HUES6 (cell line): ENCODE measurements around the gene AUP1.

Source experiments
- H3K27ac ChIP-seq: 2 replicates; pipeline ENCODE4 v1.7.0; 2013; ENCODE audit warnings: low read depth, mild to moderate bottlenecking, low read length, inconsistent platforms
- H3K27me3 ChIP-seq: 2 replicates; pipeline ENCODE4 v1.6.1; 2013; ENCODE audit warnings: low read length; ENCODE audit not compliant: control insufficient read depth, insufficient read depth
- H3K36me3 ChIP-seq: 2 replicates; pipeline ENCODE4 v1.6.1; 2013; ENCODE audit warnings: low read length; ENCODE audit not compliant: control insufficient read depth, insufficient read depth
- H3K4me1 ChIP-seq: 2 replicates; pipeline ENCODE4 v1.6.1; 2013; ENCODE audit warnings: low read length; ENCODE audit not compliant: control insufficient read depth, insufficient read depth
- H3K4me3 ChIP-seq: 2 replicates; pipeline ENCODE4 v1.5.1; 2013; ENCODE audit warnings: low read depth, low read length
- H3K9ac ChIP-seq: one replicate; pipeline ENCODE4 v1.6.1; 2013; ENCODE audit warnings: mild to moderate bottlenecking, low read length
- H3K9me3 ChIP-seq: 2 replicates; pipeline ENCODE4 v1.6.1; 2013; ENCODE audit warnings: low read depth, low read length; ENCODE audit not compliant: control insufficient read depth, insufficient read depth

AUP1 gene

GRCh38 chr2:74499940-74500577, 29.4 kb downstream of the AUP1 start:
- H3K27me3 ChIP-seq: peaks cover 98% of the 10 kb centered on the region
- peak overlapping the region; percentile 59 for H3K4me3 ChIP-seq
- peaks cover 48% of the 10 kb centered on the region for H3K4me1 ChIP-seq

DNA sequence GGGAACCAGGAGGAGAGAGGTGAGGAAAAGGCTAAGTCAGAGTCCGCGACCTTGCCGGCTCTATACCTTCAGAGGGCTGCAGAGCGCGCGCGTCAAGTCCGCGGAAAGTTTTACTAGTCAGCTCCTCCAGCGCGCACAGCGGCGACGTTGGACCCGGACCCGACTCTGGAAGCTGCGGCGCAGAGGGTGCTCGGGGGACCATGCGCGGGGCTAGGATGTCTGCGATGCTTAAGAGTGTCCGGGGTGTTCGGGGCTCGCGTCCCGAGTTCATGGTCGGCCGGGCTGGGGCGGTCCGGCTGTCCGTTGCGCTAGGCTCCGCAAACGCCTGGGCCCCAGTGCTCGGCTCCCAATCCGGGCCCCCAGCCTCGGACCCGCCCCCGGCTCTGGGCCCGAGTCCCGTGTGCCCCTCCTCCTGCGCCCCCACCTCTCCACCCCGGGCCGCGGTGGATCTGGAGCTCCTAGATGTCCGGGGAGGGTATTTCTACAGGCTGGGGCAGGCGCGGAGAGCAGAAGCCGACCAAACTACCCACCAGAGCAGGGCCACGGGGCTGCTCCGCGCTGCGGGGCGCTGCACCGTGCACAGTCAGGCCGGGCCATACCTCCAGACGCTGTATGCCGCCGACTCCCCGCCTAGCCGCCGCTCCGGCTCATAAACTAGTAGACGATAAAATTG, 30.1 kb downstream of the AUP1 start, which contains the start of gene LBX2:
Gene LBX2, minus strand, starts transcription at position 337 of the 673 bp plus-strand sequence. Its CDS starts 66 bp downstream, at position 271.
- Histone ChIP-seq H3K36me3 (peaks cover 1% of the 10 kb centered on the region; the same call in 1 of the 2 replicates), H3K27me3 (peaks cover 94% of the 10 kb centered on the region), H3K27ac (no peak within 1 kb of the TSS), H3K4me1 (peaks cover 48% of the 10 kb centered on the region), H3K9me3 (no peaks in the 10 kb centered on the region), H3K4me3 (peak within 1 kb of the TSS; percentile 59), H3K9ac (peak within 1 kb of the TSS; percentile 55)

More at GRCh38 chr2:74499940-74500577, 29.4 kb downstream of the AUP1 start:
- H3K9ac ChIP-seq: no peak overlapping the region
- H3K36me3 ChIP-seq: 0 out of 2 replicates have a peak, but pooled peaks cover under 1% of the 10 kb centered on the region
- no peaks in the 10 kb centered on the region for H3K9me3 ChIP-seq
- H3K27ac ChIP-seq: no peak overlapping the region

DNA sequence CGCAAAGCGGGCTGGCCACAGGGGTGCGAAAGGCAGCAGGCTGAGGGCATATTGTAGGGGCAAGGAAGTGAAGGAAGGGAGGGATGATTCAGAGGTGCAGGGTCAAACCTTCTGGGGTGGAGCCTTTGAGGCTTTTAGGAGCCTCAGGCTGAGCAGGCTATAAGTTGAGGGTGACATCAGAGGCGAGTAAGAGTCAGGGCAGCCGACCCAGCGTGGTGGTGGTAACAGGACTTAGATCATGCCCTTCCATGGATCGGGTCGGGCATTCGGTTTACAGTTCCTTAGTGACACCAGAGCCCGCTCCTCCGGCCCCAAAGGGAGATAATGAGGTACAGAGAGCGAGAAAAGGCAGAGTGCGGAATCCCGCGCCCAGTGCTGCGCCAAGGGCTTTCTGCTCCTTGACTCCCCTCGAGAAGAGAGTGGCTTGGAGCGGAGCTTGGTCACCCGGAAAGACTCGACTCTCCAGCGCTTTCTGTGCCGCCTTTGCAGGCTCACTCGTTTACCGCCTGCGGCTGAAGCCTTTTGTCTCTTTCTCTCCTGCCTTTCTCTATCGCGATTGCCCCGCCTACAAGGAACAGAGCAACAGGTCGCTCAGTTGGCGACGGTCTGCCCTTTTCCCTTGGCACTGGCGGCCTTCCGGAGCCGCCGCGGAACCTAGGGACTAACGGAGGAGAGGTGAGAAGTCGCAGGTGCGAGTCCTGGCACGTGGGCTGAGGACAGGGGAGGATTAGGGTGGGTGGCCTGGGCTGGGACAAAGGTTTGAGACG, 30.8 kb downstream of the AUP1 start:
- H3K36me3 ChIP-seq: peaks cover 8% of the 10 kb centered on the region
- H3K4me3 ChIP-seq: peak overlapping the region; percentile 59
- peaks cover 87% of the 10 kb centered on the region for H3K27me3 ChIP-seq
- no peak overlapping the region for H3K27ac ChIP-seq
- peak overlapping the region; percentile 55 for H3K9ac ChIP-seq
- no peaks in the 10 kb centered on the region for H3K9me3 ChIP-seq
- H3K4me1 ChIP-seq: peaks cover 44% of the 10 kb centered on the region

GRCh38 chr2:74497777-74498499, 31.6 kb downstream of the AUP1 start:
- Histone ChIP-seq H3K36me3 (peaks cover 16% of the 10 kb centered on the region), H3K9me3 (no peaks in the 10 kb centered on the region), H3K4me1 (peaks cover 40% of the 10 kb centered on the region), H3K9ac (peak overlapping the region; percentile 55), H3K27ac (no peak overlapping the region), H3K4me3 (peak overlapping the region; percentile 59), H3K27me3 (peaks cover 80% of the 10 kb centered on the region)

GRCh38 chr2:74496997-74497776, 32.3 kb downstream of the AUP1 start:
- Histone ChIP-seq H3K9ac (no peak overlapping the region), H3K27ac (no peak overlapping the region), H3K4me1 (peaks cover 36% of the 10 kb centered on the region), H3K4me3 (peak overlapping the region; percentile 59), H3K27me3 (peaks cover 72% of the 10 kb centered on the region), H3K9me3 (no peaks in the 10 kb centered on the region), H3K36me3 (peaks cover 23% of the 10 kb centered on the region)

- no peak overlapping the region for H3K9ac ChIP-seq
- no peaks in the 10 kb centered on the region for H3K9me3 ChIP-seq
- H3K36me3 ChIP-seq: peaks cover 41% of the 10 kb centered on the region
- H3K4me1 ChIP-seq: peaks cover 21% of the 10 kb centered on the region
- H3K4me3 ChIP-seq: no peak overlapping the region
- H3K27me3 ChIP-seq: peaks cover 55% of the 10 kb centered on the region
- no peak overlapping the region for H3K27ac ChIP-seq
Measured at GRCh38 chr2:74495440-74495839, 34.1 kb downstream of the AUP1 start.

- no peak overlapping the region for H3K9ac ChIP-seq
- peaks cover 36% of the 10 kb centered on the region for H3K27me3 ChIP-seq
- H3K4me3 ChIP-seq: no peak overlapping the region
- H3K9me3 ChIP-seq: no peaks in the 10 kb centered on the region
- peaks cover 46% of the 10 kb centered on the region for H3K36me3 ChIP-seq
- no peak overlapping the region for H3K27ac ChIP-seq
- H3K4me1 ChIP-seq: peaks cover 7% of the 10 kb centered on the region
Measured at GRCh38 chr2:74493546-74493945, 36.0 kb downstream of the AUP1 start.

- Histone ChIP-seq H3K27me3 (peaks cover 19% of the 10 kb centered on the region), H3K27ac (no peak overlapping the region), H3K36me3 (peaks cover 48% of the 10 kb centered on the region), H3K9ac (no peak overlapping the region), H3K9me3 (no peaks in the 10 kb centered on the region), H3K4me3 (no peak overlapping the region), H3K4me1 (no peaks in the 10 kb centered on the region)
Measured at GRCh38 chr2:74491648-74492544, 37.6 kb downstream of the AUP1 start.

- Histone ChIP-seq H3K9ac (no peak overlapping the region), H3K4me1 (no peaks in the 10 kb centered on the region), H3K9me3 (no peaks in the 10 kb centered on the region), H3K27ac (no peak overlapping the region), H3K27me3 (0 out of 2 replicates have a peak, but pooled peaks cover under 1% of the 10 kb centered on the region), H3K36me3 (peaks cover 58% of the 10 kb centered on the region), H3K4me3 (no peak overlapping the region)
Measured at GRCh38 chr2:74489906-74490305, 39.6 kb downstream of the AUP1 start.
